ENCODE measurements around the gene POLDIP3. TPM values are rescaled to one million over a fixed set of nuclear protein-coding genes. Genes with fewer than 3 reads are reported as not detected.

The POLDIP3 gene
- total RNA-seq, 1 experiment from 2014 or later, result 67.6 TPM

- no TSS peak for BruUV-seq (replicated peaks)
- ChIA-PET POLR2A (no interaction called here), CTCF (interaction anchor here (1.1 kb wide), 1 partner anchor 25 kb away, joined by 4 read pairs; no protein-coding TSS in a partner anchor), RAD21 (ENCODE audit: low non-redundant PET in 1 of 2, low total read pairs in 2 of 2, uncharacterized antibody in 2 of 2, unreplicated experiment in 2 of 2) (no interaction called here)
- Histone ChIP-seq H3K9me2 (ENCODE audit: insufficient read depth) (no peaks in the 10 kb centered on the region), H3K4me1 (ENCODE audit: control insufficient read depth in 1 of 2, insufficient read depth in 2 of 2, low read length in 2 of 2) (peaks cover 5 to 24% of the 10 kb centered on the region in 2 experiments; a peak in 3 of 4 replicates), H3K4me2 (ENCODE audit: low read length) (no peak overlapping the region), H3K4me3 (replicated peaks in 1 of 2; ENCODE audit: low read depth in 1 of 2, low read length in 2 of 2) (no peak overlapping the region), H3K27me3 (ENCODE audit: insufficient read depth, low read length) (no peaks in the 10 kb centered on the region), H2AFZ (ENCODE audit: low read depth, low read length, poor library complexity, severe bottlenecking) (no peak overlapping the region), H3K9me3 (ENCODE audit: control insufficient read depth in 1 of 2, insufficient read depth in 1 of 2, low read depth in 1 of 2, low read length in 2 of 2) (no peaks in the 10 kb centered on the region), H3K9ac (ENCODE audit: low read length) (no peak overlapping the region), H3K79me2 (ENCODE audit: insufficient read depth, low read length) (peaks cover 76% of the 10 kb centered on the region), H3K27ac (ENCODE audit: low read depth, low read length) (no peak overlapping the region; the same call in 1 of the 2 replicates), H3K36me3 (ENCODE audit: control insufficient read depth in 1 of 2, insufficient read depth in 2 of 2, low read length in 2 of 2) (no peaks in the 10 kb centered on the region), H4K20me1 (ENCODE audit: insufficient read depth) (no peaks in the 10 kb centered on the region)
- TF ChIP-seq, protein P1, sequence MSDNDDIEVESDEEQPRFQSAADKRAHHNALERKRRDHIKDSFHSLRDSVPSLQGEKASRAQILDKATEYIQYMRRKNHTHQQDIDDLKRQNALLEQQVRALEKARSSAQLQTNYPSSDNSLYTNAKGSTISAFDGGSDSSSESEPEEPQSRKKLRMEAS (IDR thresholded peaks at IDR 0.05), result no peak
- TF ChIP-seq, protein P2, sequence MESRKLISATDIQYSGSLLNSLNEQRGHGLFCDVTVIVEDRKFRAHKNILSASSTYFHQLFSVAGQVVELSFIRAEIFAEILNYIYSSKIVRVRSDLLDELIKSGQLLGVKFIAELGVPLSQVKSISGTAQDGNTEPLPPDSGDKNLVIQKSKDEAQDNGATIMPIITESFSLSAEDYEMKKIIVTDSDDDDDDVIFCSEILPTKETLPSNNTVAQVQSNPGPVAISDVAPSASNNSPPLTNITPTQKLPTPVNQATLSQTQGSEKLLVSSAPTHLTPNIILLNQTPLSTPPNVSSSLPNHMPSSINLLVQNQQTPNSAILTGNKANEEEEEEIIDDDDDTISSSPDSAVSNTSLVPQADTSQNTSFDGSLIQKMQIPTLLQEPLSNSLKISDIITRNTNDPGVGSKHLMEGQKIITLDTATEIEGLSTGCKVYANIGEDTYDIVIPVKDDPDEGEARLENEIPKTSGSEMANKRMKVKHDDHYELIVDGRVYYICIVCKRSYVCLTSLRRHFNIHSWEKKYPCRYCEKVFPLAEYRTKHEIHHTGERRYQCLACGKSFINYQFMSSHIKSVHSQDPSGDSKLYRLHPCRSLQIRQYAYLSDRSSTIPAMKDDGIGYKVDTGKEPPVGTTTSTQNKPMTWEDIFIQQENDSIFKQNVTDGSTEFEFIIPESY (IDR thresholded peaks at IDR 0.05; ENCODE audit: extremely low read depth, insufficient replicate concordance, low read length), result no peak
- TF ChIP-seq ELF1 (IDR thresholded peaks at IDR 0.05; ENCODE audit: borderline replicate concordance, low read depth), result no peak
- TF ChIP-seq TCF7L2 (IDR thresholded peaks at IDR 0.05; ENCODE audit: borderline replicate concordance, extremely low read depth, insufficient read depth, insufficient read length), result no peak
- no peak for DNase-seq (ENCODE audit: low read depth, low spot score)
- intact Hi-C loops (cut with micrococcal nuclease), result no loop called here
- ATAC-seq, result no peak
Measured at GRCh38 chr22:42645938-42646568, 31.4 kb upstream of the POLDIP3 start.

DNA sequence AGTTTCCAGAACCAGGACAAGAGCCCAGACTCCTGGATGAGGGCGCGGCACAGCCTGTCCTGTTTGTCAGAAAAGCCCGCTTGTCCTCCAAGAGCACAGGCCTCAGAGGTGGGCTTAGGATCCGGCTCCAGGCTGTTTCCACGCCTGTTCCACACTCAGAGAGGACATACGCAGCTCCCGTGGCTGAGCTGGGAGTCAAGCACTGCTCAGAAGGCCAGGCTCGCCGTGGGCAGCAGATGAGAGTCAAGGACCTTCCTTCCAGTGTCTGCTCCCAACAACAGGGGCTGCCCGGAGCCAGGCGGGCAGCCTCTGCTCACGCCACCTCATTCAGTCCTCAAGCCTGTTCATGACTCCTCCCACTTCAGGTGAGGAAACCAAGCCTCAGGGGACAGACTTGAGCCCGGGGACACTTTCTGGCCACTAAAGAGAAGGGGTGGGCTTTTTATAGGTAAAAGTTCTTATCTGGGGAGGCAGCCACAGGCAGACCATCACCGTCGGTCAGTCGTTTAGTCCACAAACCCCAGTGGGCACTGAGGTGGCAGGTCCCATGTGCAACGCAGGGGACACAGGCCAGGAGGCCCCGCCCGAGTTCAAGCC is 30.8 kb upstream of the POLDIP3 start:
- no peaks in the 10 kb centered on the region for H3K9me3 ChIP-seq (ENCODE audit: control insufficient read depth in 1 of 2, insufficient read depth in 1 of 2, low read depth in 1 of 2, low read length in 2 of 2)
- no peak overlapping the region for H3K9ac ChIP-seq (ENCODE audit: low read length)
- intact Hi-C loops (cut with micrococcal nuclease), result no loop called here
- no peak overlapping the region for H3K4me2 ChIP-seq (ENCODE audit: low read length)
- no peaks in the 10 kb centered on the region for H3K27me3 ChIP-seq (ENCODE audit: insufficient read depth, low read length)
- TF ChIP-seq CBX3 (IDR thresholded peaks at IDR 0.05; ENCODE audit: low read depth) (no peak), CTCF (IDR thresholded peaks at IDR 0.05 in 2 of 3, conservative IDR thresholded peaks at IDR 0.05 in 1 of 3; ENCODE audit: borderline replicate concordance in 1 of 3, insufficient read depth in 1 of 3, low read depth in 2 of 3, low read length in 2 of 3) (no peak), EGR1 (IDR thresholded peaks at IDR 0.05; ENCODE audit: low read depth) (no peak), JUND (IDR thresholded peaks at IDR 0.05) (no peak), TCF7L2 (IDR thresholded peaks at IDR 0.05; ENCODE audit: borderline replicate concordance, extremely low read depth, insufficient read depth, insufficient read length) (no peak), ZNF274 (IDR thresholded peaks at IDR 0.05; ENCODE audit: low read depth, low read length) (no peak), YY1 (IDR thresholded peaks at IDR 0.05; ENCODE audit: extremely low read depth, insufficient replicate concordance, low read depth, low read length) (no peak), POLR2AphosphoS5 (IDR thresholded peaks at IDR 0.05; ENCODE audit: low read depth, low read length) (no peak), ELF1 (IDR thresholded peaks at IDR 0.05; ENCODE audit: borderline replicate concordance, low read depth) (no peak), SRF (IDR thresholded peaks at IDR 0.05; ENCODE audit: low read depth) (no peak)
- H3K36me3 ChIP-seq (ENCODE audit: control insufficient read depth in 1 of 2, insufficient read depth in 2 of 2, low read length in 2 of 2), result no peaks in the 10 kb centered on the region
- no peak for DNase-seq (ENCODE audit: low read depth, low spot score)
- H4K20me1 ChIP-seq (ENCODE audit: insufficient read depth), result no peaks in the 10 kb centered on the region
- H3K4me1 ChIP-seq (ENCODE audit: control insufficient read depth in 1 of 2, insufficient read depth in 2 of 2, low read length in 2 of 2), result peaks cover 5 to 22% of the 10 kb centered on the region in 2 experiments; a peak in 3 of 4 replicates
- ChIA-PET POLR2A (no interaction called here), CTCF (interaction anchor here (1.1 kb wide), 1 partner anchor 25 kb away, joined by 4 read pairs; no protein-coding TSS in a partner anchor), RAD21 (ENCODE audit: low non-redundant PET in 1 of 2, low total read pairs in 2 of 2, uncharacterized antibody in 2 of 2, unreplicated experiment in 2 of 2) (no interaction called here)
- no peak overlapping the region for H3K4me3 ChIP-seq (replicated peaks in 1 of 2; ENCODE audit: low read depth in 1 of 2, low read length in 2 of 2)
- no peak overlapping the region for H3K27ac ChIP-seq (ENCODE audit: low read depth, low read length)
- ATAC-seq, result no peak
- no TSS peak for BruUV-seq (replicated peaks)
- H3K79me2 ChIP-seq (ENCODE audit: insufficient read depth, low read length), result peaks cover 79% of the 10 kb centered on the region
- H3K9me2 ChIP-seq (ENCODE audit: insufficient read depth), result no peaks in the 10 kb centered on the region
- no peak overlapping the region for H2AFZ ChIP-seq (ENCODE audit: low read depth, low read length, poor library complexity, severe bottlenecking)
